IMR-90 (cell line): ENCODE data around the gene GRHL3. TPM values are rescaled to one million over a fixed set of nuclear protein-coding genes. Genes with fewer than 3 reads are reported as not detected.

Experiments
- ATAC-seq: fragments of 200-7000 bp; cut with Tn5 transposase; 2 replicates; pipeline ENCODE4 v1.9.1; 2020; ENCODE audit warnings: low read depth, mild to moderate bottlenecking, moderate library complexity
- BruUV-seq: library from RNA; stranded (reverse); fragments of 400-500 nt; replicated peaks from 2 replicates; lab custom pipeline; 2021; lab: Mats Ljungman, UMichigan
- CTCF ChIA-PET: fragments of 300-600 bp; formaldehyde crosslinking; extraction: SDS; loops from one replicate; lab custom pipeline; 2021; ENCODE audit warnings: antibody characterized with exemption; lab: Yijun Ruan, JAX
- POLR2A ChIA-PET: fragments of 300-600 bp; sonication (Branson Sonifier 250); formaldehyde crosslinking; loops from one replicate; lab custom pipeline; 2022; ENCODE audit warnings: antibody characterized with exemption; ENCODE audit not compliant: unreplicated experiment; lab: Charles Lee
- DNase-seq: peaks from one replicate; pipeline ENCODE4 v3.0.0; 2013
- H2AFZ ChIP-seq: replicated peaks from 2 replicates; pipeline ENCODE3; 2013; ENCODE audit warnings: low read length, mild to moderate bottlenecking; ENCODE audit not compliant: poor library complexity
- H2AK5ac ChIP-seq: 2 replicates; pipeline ENCODE4 v1.6.1; 2013; ENCODE audit warnings: low read depth, low read length, inconsistent platforms
- H2AK9ac ChIP-seq: replicated peaks from 2 replicates; pipeline ENCODE3; 2013; ENCODE audit warnings: mild to moderate bottlenecking, low read depth, low read length, moderate library complexity; ENCODE audit not compliant: poor library complexity
- H2BK120ac ChIP-seq: 2 replicates; pipeline ENCODE4 v1.6.1; 2013; ENCODE audit warnings: low read depth, low read length, inconsistent platforms
- H2BK15ac ChIP-seq: 3 replicates; pipeline ENCODE4 v1.6.1; 2013; ENCODE audit warnings: low read depth, low read length, inconsistent platforms
- H2BK20ac ChIP-seq: 2 replicates; pipeline ENCODE4 v1.6.1; 2013; ENCODE audit warnings: low read depth, mild to moderate bottlenecking, inconsistent platforms, low read length, moderate library complexity
- H2BK5ac ChIP-seq: 2 replicates; pipeline ENCODE4 v1.6.1; 2013; ENCODE audit warnings: mild to moderate bottlenecking, low read depth, low read length, inconsistent platforms; ENCODE audit not compliant: poor library complexity, severe bottlenecking
- H3K14ac ChIP-seq: replicated peaks from 2 replicates; pipeline ENCODE4 v1.6.1; 2013; ENCODE audit warnings: low read depth, low read length, inconsistent platforms
- H3K18ac ChIP-seq: 2 replicates; pipeline ENCODE4 v1.6.1; 2013; ENCODE audit warnings: low read depth, low read length, control low read depth
- H3K23ac ChIP-seq: 2 replicates; pipeline ENCODE4 v1.6.1; 2013; ENCODE audit warnings: low read depth, low read length, inconsistent platforms
- H3K27ac ChIP-seq: 2 replicates; pipeline ENCODE4 v1.5.1; 2013; ENCODE audit warnings: mild to moderate bottlenecking, control low read depth, low read length; ENCODE audit not compliant: insufficient read depth
- H3K27me3 ChIP-seq: 2 replicates; pipeline ENCODE4 v1.6.1; 2013; ENCODE audit warnings: low read length; ENCODE audit not compliant: control insufficient read depth, insufficient read depth
- H3K36me3 ChIP-seq: 2 replicates; pipeline ENCODE4 v1.6.1; 2013; ENCODE audit warnings: low read length, mixed read lengths; ENCODE audit not compliant: control insufficient read depth, insufficient read depth
- H3K4ac ChIP-seq: 2 replicates; pipeline ENCODE4 v1.6.1; 2013; ENCODE audit warnings: low read depth, low read length, inconsistent platforms
- H3K4me1 ChIP-seq: 2 replicates; pipeline ENCODE4 v1.6.1; 2013; ENCODE audit warnings: low read length, mixed read lengths; ENCODE audit not compliant: control insufficient read depth, insufficient read depth
- H3K4me2 ChIP-seq: 2 replicates; pipeline ENCODE4 v1.6.1; 2013; ENCODE audit warnings: low read depth, mild to moderate bottlenecking, control low read depth, low read length, moderate library complexity
- H3K4me3 ChIP-seq: 2 replicates; pipeline ENCODE4 v1.5.1; 2013; ENCODE audit warnings: low read depth, mild to moderate bottlenecking, control low read depth, low read length, moderate library complexity; ENCODE audit not compliant: insufficient read depth
- H3K56ac ChIP-seq: 2 replicates; pipeline ENCODE4 v1.6.1; 2013; ENCODE audit warnings: low read length, inconsistent platforms; ENCODE audit not compliant: insufficient read depth; ENCODE audit errors: extremely low read depth
- H3K79me1 ChIP-seq, 2 experiments: 2 replicates each; pipeline ENCODE4 v1.6.1; 2013; ENCODE audit warnings: low read length in 2 of 2, inconsistent platforms in 1 of 2, low read depth in 1 of 2
- H3K9ac ChIP-seq: 2 replicates; pipeline ENCODE4 v1.6.1; 2013; ENCODE audit warnings: low read depth, low read length, control low read depth
- H3K9me1 ChIP-seq: 2 replicates; pipeline ENCODE4 v1.6.1; 2013; ENCODE audit warnings: low read length, inconsistent platforms; ENCODE audit not compliant: insufficient read depth
- H3K9me3 ChIP-seq: 2 replicates; pipeline ENCODE4 v1.6.1; 2013; ENCODE audit warnings: low read length; ENCODE audit not compliant: control insufficient read depth, insufficient read depth
- H4K20me1 ChIP-seq: 2 replicates; pipeline ENCODE4 v1.6.1; 2013; ENCODE audit warnings: low read length, inconsistent platforms; ENCODE audit not compliant: insufficient read depth
- H4K5ac ChIP-seq: 2 replicates; pipeline ENCODE4 v1.6.1; 2013; ENCODE audit warnings: mild to moderate bottlenecking, low read depth, low read length, control low read depth
- H4K8ac ChIP-seq, 2 experiments: 2 replicates each; pipeline ENCODE4 v1.6.1; 2013; ENCODE audit warnings: low read depth in 2 of 2, low read length in 2 of 2, control low read depth in 1 of 2, inconsistent platforms in 1 of 2
- H4K91ac ChIP-seq: 2 replicates; pipeline ENCODE4 v1.6.1; 2013; ENCODE audit warnings: low read depth, low read length, inconsistent platforms; ENCODE audit not compliant: insufficient read depth
- CHD1 ChIP-seq: IDR thresholded peaks from 2 replicates; pipeline ENCODE4 v1.6.1; 2012; ENCODE audit warnings: low read depth, low read length, improper control_type of control experiment
- FOS ChIP-seq: fragments of 150-350 bp; IDR thresholded peaks from 2 replicates; pipeline ENCODE4 v1.6.1; 2016; ENCODE audit warnings: low read depth, low read length
- MAZ ChIP-seq: IDR thresholded peaks from 2 replicates; pipeline ENCODE4 v1.6.1; 2012; ENCODE audit warnings: low read depth, mild to moderate bottlenecking, low read length, improper control_type of control experiment, moderate library complexity, borderline replicate concordance
- RAD21 ChIP-seq: IDR thresholded peaks from 2 replicates; pipeline ENCODE4 v1.6.1; 2012; ENCODE audit warnings: low read length, improper control_type of control experiment
- RCOR1 ChIP-seq: IDR thresholded peaks from 2 replicates; pipeline ENCODE4 v1.6.1; 2012; ENCODE audit warnings: mild to moderate bottlenecking, low read length, improper control_type of control experiment; ENCODE audit not compliant: insufficient replicate concordance
- WGBS, 2 experiments: methylation state at CpG; one replicate each; pipeline versions ENCODE4 v1.1.5 to v1.1.7; 2013; ENCODE audit warnings: missing lambda C conversion rate in 2 of 2; ENCODE audit not compliant: insufficient read length in 1 of 2; ENCODE audit errors: extremely low coverage in 2 of 2; 5-methylcytosine and 5-hydroxymethylcytosine counted together
- dilution Hi-C: fragments of 300-500 bp; cut with HindIII; formaldehyde crosslinking; loops from one replicate; pipeline ENCODE4 v1.14.3; 2018; ENCODE audit warnings: low sequenced_read_pairs; ENCODE audit not compliant: unreplicated experiment
- in situ Hi-C: fragments of 300-500 bp; cut with MboI; formaldehyde crosslinking; loops from 3 replicates; pipeline ENCODE4 v1.14.3; 2019; ENCODE audit warnings: low sequenced_read_pairs, inconsistent platforms, mixed read lengths
- intact Hi-C: fragments of 100-400 bp; cut with micrococcal nuclease; formaldehyde crosslinking; loops from 2 replicates; pipeline ENCODE4 v1.10.0; 2022
- polyA plus RNA-seq, 3 experiments: library from polyadenylated mRNA; depleted of rRNA; stranded (reverse); fragments of >200 nt; gene quantifications; 2 replicates each; pipeline ENCODE4 v1.2.3, GENCODE V29; 2012; ENCODE audit warnings: low replicate concordance in 1 of 3
- total RNA-seq: library from RNA; depleted of rRNA; stranded (reverse); fragments of >200 nt; gene quantifications from 2 replicates; pipeline ENCODE4 v1.2.3, GENCODE V29; 2012
- TF ChIP-seq, protein P1 (sequence below): conservative IDR thresholded peaks from 2 replicates; pipeline ENCODE4 v1.5.1; 2012; ENCODE audit warnings: mild to moderate bottlenecking, low read depth, low read length, improper control_type of control experiment

The GRHL3 gene
- total and polyA plus RNA-seq, 2 of the 4 experiments (the other 2 are of a cell fraction), result not detected

DNA sequence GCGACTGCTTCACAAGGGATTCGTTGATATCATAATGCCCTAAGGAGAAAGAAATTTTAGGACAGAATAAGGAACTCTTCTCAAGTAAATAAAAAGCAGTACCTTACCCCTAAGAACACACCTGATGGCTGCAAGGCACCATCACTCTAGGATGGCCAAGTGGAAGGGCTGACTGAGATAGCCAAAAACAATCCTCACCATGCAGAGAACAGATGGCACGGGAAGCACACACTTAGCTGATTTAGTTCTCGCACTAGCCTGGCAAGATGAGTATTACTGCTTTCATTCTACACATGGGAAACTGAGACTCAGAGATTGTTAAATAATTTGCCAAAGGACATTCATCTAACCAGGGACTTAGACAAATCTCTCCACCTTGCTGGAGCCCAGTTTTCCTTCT is 50.6 kb downstream of the GRHL3 start:
- H2BK20ac ChIP-seq, result no peak overlapping the region
- no peaks in the 10 kb centered on the region for H3K9me3 ChIP-seq
- no peak overlapping the region for H2AK5ac ChIP-seq
- H2BK120ac ChIP-seq, result no peak overlapping the region
- WGBS, 2 experiments, result no CpG with 5 or more reads among the region's 4 CpGs
- intact Hi-C loops (no loop called here), in situ Hi-C loops (no loop called here), dilution Hi-C loops (no loop called here)
- H3K36me3 ChIP-seq, result no peaks in the 10 kb centered on the region
- H4K8ac ChIP-seq, result no peak overlapping the region
- H3K18ac ChIP-seq, result no peak overlapping the region
- no peak overlapping the region for H3K4me2 ChIP-seq
- H3K27me3 ChIP-seq, result no peaks in the 10 kb centered on the region
- no peak overlapping the region for H2AK9ac ChIP-seq
- H3K23ac ChIP-seq, result no peak overlapping the region
- peaks cover 5% of the 10 kb centered on the region for H3K4me1 ChIP-seq
- H2BK5ac ChIP-seq, result no peak overlapping the region
- H3K14ac ChIP-seq, result no peak overlapping the region
- H3K27ac ChIP-seq, result no peak overlapping the region
- no peak overlapping the region for H3K4ac ChIP-seq
- no peak overlapping the region for H4K91ac ChIP-seq
- no peak for DNase-seq
- H4K20me1 ChIP-seq, result no peaks in the 10 kb centered on the region
- H3K4me3 ChIP-seq, result no peak overlapping the region
- H2BK15ac ChIP-seq, result no peak overlapping the region
- H4K5ac ChIP-seq, result no peak overlapping the region
- POLR2A ChIA-PET, result no interaction called here
- no peak for ATAC-seq
- H3K56ac ChIP-seq, result no peak overlapping the region
- H3K79me1 ChIP-seq, result 0 out of 4 replicates have a peak, but pooled peaks cover 0 to 4% of the 10 kb centered on the region in 2 experiments
- H2AFZ ChIP-seq, result no peak overlapping the region
- H3K9ac ChIP-seq, result no peak overlapping the region
- CTCF ChIA-PET, result no interaction called here
- TF ChIP-seq, protein P1, sequence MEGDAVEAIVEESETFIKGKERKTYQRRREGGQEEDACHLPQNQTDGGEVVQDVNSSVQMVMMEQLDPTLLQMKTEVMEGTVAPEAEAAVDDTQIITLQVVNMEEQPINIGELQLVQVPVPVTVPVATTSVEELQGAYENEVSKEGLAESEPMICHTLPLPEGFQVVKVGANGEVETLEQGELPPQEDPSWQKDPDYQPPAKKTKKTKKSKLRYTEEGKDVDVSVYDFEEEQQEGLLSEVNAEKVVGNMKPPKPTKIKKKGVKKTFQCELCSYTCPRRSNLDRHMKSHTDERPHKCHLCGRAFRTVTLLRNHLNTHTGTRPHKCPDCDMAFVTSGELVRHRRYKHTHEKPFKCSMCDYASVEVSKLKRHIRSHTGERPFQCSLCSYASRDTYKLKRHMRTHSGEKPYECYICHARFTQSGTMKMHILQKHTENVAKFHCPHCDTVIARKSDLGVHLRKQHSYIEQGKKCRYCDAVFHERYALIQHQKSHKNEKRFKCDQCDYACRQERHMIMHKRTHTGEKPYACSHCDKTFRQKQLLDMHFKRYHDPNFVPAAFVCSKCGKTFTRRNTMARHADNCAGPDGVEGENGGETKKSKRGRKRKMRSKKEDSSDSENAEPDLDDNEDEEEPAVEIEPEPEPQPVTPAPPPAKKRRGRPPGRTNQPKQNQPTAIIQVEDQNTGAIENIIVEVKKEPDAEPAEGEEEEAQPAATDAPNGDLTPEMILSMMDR, result no peak
- TF ChIP-seq FOS, result no peak
- no peak for TF ChIP-seq RCOR1
- no peak for TF ChIP-seq MAZ
- no peak for TF ChIP-seq RAD21
- no peak for TF ChIP-seq CHD1
- no TSS peak for BruUV-seq
- peaks cover 10% of the 10 kb centered on the region; the same call in 1 of the 2 replicates for H3K9me1 ChIP-seq
